WTC11 (cell line): ENCODE data around the gene SLC35E3. TPM values are rescaled to one million over a fixed set of nuclear protein-coding genes. Genes with fewer than 3 reads are reported as not detected.

Experiments
- ATAC-seq: fragments of 200-7000 bp; cut with Tn5 transposase; 2 replicates; pipeline ENCODE4 v1.10.0; 2021; ENCODE audit warnings: mild to moderate bottlenecking, moderate library complexity
- CTCF ChIA-PET: fragments of 300-600 bp; sonication (Branson Sonifier 250); formaldehyde crosslinking; loops from one replicate; lab custom pipeline; 2021; ENCODE audit warnings: antibody characterized with exemption; lab: Charles Lee
- POLR2A ChIA-PET: fragments of 350-600 bp; sonication (Branson Sonifier 250); formaldehyde crosslinking; loops from one replicate; lab custom pipeline; 2021; ENCODE audit warnings: antibody characterized with exemption; lab: Charles Lee
- DNase-seq: peaks from one replicate; pipeline ENCODE4 v3.0.0; 2021; ENCODE audit warnings: low spot score
- H3K27ac Mint-ChIP-seq: 2 replicates; pipeline ENCODE4 v1.8.0; 2021; ENCODE audit warnings: mixed read lengths
- H3K27me3 Mint-ChIP-seq: 2 replicates; pipeline ENCODE4 v1.8.0; 2021; ENCODE audit warnings: low read depth, mild to moderate bottlenecking, moderate library complexity, mixed read lengths
- H3K36me3 Mint-ChIP-seq: 2 replicates; pipeline ENCODE4 v1.8.0; 2021; ENCODE audit warnings: mixed read lengths
- H3K4me1 Mint-ChIP-seq: 2 replicates; pipeline ENCODE4 v1.8.0; 2022; ENCODE audit warnings: mixed read lengths
- H3K4me3 Mint-ChIP-seq: 2 replicates; pipeline ENCODE4 v1.8.0; 2021; ENCODE audit warnings: mild to moderate bottlenecking, moderate library complexity, mixed read lengths
- H3K9me3 Mint-ChIP-seq: 2 replicates; pipeline ENCODE4 v1.8.0; 2021; ENCODE audit warnings: mixed read lengths
- ARID4B ChIP-seq: sonication (generic); formaldehyde crosslinking; IDR thresholded peaks from 2 replicates; pipeline ENCODE4 v1.8.0; 2023; ENCODE audit warnings: missing genetic modification reagents, mild to moderate bottlenecking, borderline replicate concordance
- ATF1 ChIP-seq: sonication (generic); formaldehyde crosslinking; IDR thresholded peaks from 2 replicates; pipeline ENCODE4 v1.8.1; 2023; ENCODE audit warnings: mild to moderate bottlenecking, moderate library complexity, missing genetic modification reagents
- ATF6 ChIP-seq: sonication (generic); formaldehyde crosslinking; IDR thresholded peaks from 2 replicates; pipeline ENCODE4 v1.8.1; 2023; ENCODE audit warnings: mild to moderate bottlenecking, missing genetic modification reagents
- CTCF ChIP-seq: fragments of 200-600 bp; IDR thresholded peaks from 2 replicates; pipeline ENCODE4 v1.8.0; 2022; ENCODE audit warnings: antibody characterized with exemption
- FOXP1 ChIP-seq: sonication (generic); formaldehyde crosslinking; IDR thresholded peaks from 2 replicates; pipeline ENCODE4 v1.8.0; 2022; ENCODE audit warnings: missing genetic modification reagents, mild to moderate bottlenecking, moderate library complexity, borderline replicate concordance
- JUN ChIP-seq: sonication (generic); formaldehyde crosslinking; IDR thresholded peaks from 2 replicates; pipeline ENCODE4 v1.8.0; 2023; ENCODE audit warnings: mild to moderate bottlenecking, missing genetic modification reagents
- MAX ChIP-seq: sonication (generic); formaldehyde crosslinking; IDR thresholded peaks from 2 replicates; pipeline ENCODE4 v1.8.0; 2022; ENCODE audit warnings: mild to moderate bottlenecking, missing genetic modification reagents
- OVOL2 ChIP-seq: fragments of 250-450 bp; sonication (Bioruptor Pico); IDR thresholded peaks from 2 replicates; pipeline ENCODE4 v1.9.0; 2021; ENCODE audit warnings: mild to moderate bottlenecking, borderline replicate concordance
- RORB ChIP-seq: fragments of 250-450 bp; sonication (Bioruptor Pico); IDR thresholded peaks from 2 replicates; pipeline ENCODE4 v1.9.0; 2021; ENCODE audit warnings: mild to moderate bottlenecking
- STAT6 ChIP-seq: sonication (generic); formaldehyde crosslinking; conservative IDR thresholded peaks from 2 replicates; pipeline ENCODE4 v1.8.1; 2023; ENCODE audit warnings: mild to moderate bottlenecking, low read depth, missing genetic modification reagents, moderate library complexity
- TEAD4 ChIP-seq: sonication (generic); formaldehyde crosslinking; IDR thresholded peaks from 2 replicates; pipeline ENCODE4 v1.8.0; 2022; ENCODE audit warnings: mild to moderate bottlenecking, missing genetic modification reagents
- ZNF219 ChIP-seq: sonication (generic); formaldehyde crosslinking; IDR thresholded peaks from 2 replicates; pipeline ENCODE4 v1.8.0; 2023; ENCODE audit warnings: missing genetic modification reagents, mild to moderate bottlenecking, borderline replicate concordance
- ZNF281 ChIP-seq: sonication (generic); formaldehyde crosslinking; IDR thresholded peaks from 2 replicates; pipeline ENCODE4 v1.8.0; 2023; ENCODE audit warnings: mild to moderate bottlenecking, missing genetic modification reagents
- ZNF396 ChIP-seq: fragments of 250-450 bp; sonication (Bioruptor Pico); IDR thresholded peaks from 2 replicates; pipeline ENCODE4 v1.8.0; 2021; ENCODE audit warnings: mild to moderate bottlenecking, moderate library complexity, borderline replicate concordance
- ZNF416 ChIP-seq: fragments of 250-450 bp; sonication (Bioruptor Pico); IDR thresholded peaks from 2 replicates; pipeline ENCODE4 v1.9.0; 2021; ENCODE audit warnings: mild to moderate bottlenecking, inconsistent platforms
- ZNF423 ChIP-seq: fragments of 250-450 bp; sonication (Bioruptor Pico); IDR thresholded peaks from 2 replicates; pipeline ENCODE4 v2.1.2; 2022; ENCODE audit warnings: mild to moderate bottlenecking, moderate library complexity
- ZNF512 ChIP-seq: sonication (generic); formaldehyde crosslinking; IDR thresholded peaks from 2 replicates; pipeline ENCODE4 v1.8.1; 2022; ENCODE audit warnings: missing genetic modification reagents, borderline replicate concordance
- ZSCAN18 ChIP-seq: fragments of 250-450 bp; sonication (Bioruptor Pico); IDR thresholded peaks from 2 replicates; pipeline ENCODE4 v2.1.2; 2022; ENCODE audit warnings: mild to moderate bottlenecking, moderate library complexity
- total RNA-seq: library from RNA; stranded (reverse); gene quantifications from 3 replicates; pipeline ENCODE4 v1.2.3, GENCODE V29; 2021

Gene SLC35E3
- total RNA-seq, 1 experiment from 2014 or later: 11.3 TPM

- no peak for TF ChIP-seq ATF6 (CRISPR knock-in tag)
- TF ChIP-seq RORB (CRISPR knock-in tag): no peak
- TF ChIP-seq ZSCAN18 (CRISPR knock-in tag): no peak
These were observed 22.5 kb downstream of the SLC35E3 start (continued) for GRCh38 chr12:68768431-68768939.

- Mint-ChIP-seq H3K27me3 (no peaks in the 10 kb centered on the region), H3K27ac (no peak overlapping the region), H3K9me3 (no peaks in the 10 kb centered on the region), H3K4me3 (no peak overlapping the region), H3K36me3 (peaks cover 2% of the 10 kb centered on the region; the same call in 1 of the 2 replicates), H3K4me1 (no peaks in the 10 kb centered on the region)
- POLR2A ChIA-PET: no interaction called here
- TF ChIP-seq MAX (no peak), ARID4B (no peak), ZNF219 (CRISPR knock-in tag) (no peak), ZNF281 (CRISPR knock-in tag) (no peak), ZNF396 (no peak), STAT6 (no peak), OVOL2 (CRISPR knock-in tag) (no peak), TEAD4 (CRISPR knock-in tag) (no peak), JUN (CRISPR knock-in tag) (no peak), ZNF416 (CRISPR knock-in tag) (no peak), ATF1 (CRISPR knock-in tag) (no peak), ZNF423 (CRISPR knock-in tag) (no peak), FOXP1 (CRISPR knock-in tag) (no peak), ZNF512 (no peak), CTCF (no peak)
- DNase-seq: no peak
- CTCF ChIA-PET: interaction anchor here (0.6 kb wide), 1 partner anchor 38 kb away, joined by 3 read pairs; the partner anchor contains the start of gene MDM2
- no peak for ATAC-seq
These were observed 24.0 kb downstream of the SLC35E3 start for GRCh38 chr12:68769941-68770340.
